TTC549 (cell line): ENCODE data around the gene URB2.
"Not testable (repeated sequence)": the region's sequence is repeated elsewhere in the genome, so short reads cannot be mapped to it uniquely, and the experiment has no call there.

Source experiments
- FAIRE-seq: peaks from 2 replicates; lab custom pipeline; 2012; peaks lifted over from hg19 to GRCh38; lab: Jason Lieb, UNC

URB2 gene

DNA sequence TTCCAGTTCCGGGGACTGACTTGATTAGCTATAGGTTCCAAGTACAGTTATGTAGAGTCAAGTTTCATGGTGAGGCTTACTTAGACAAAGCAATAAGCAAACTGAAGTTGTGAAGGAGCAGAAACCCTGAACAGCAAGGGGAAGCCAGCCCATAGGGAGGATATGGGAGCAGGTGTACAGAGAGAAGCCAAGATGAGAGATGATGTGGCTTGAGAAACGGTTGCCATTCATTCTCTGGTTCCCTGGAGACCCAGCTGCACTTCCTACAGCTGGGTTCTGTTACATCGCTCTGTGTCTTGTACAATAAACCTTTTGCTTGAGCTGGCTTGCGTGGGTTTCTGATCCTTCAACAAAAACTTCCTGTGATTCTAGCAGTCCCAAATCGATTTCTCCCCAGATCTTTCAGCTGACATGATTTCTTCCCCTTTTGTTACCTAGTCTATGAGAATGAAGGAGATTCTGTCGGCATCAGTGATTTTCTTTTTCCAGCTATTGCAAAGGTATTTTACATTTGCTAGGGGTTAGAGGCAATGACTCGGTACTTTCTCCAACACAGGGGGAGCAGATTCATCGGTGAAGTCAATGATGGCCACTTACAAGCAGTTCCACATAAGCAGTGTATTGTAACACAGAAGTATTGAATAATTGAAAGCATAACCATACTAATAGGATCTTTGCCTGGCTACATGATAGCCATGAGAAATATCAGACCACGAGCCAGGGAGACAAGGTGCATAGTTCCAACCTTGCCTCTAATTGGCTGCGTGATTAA is 67.3 kb downstream of the URB2 start:
- no peak for FAIRE-seq

DNA sequence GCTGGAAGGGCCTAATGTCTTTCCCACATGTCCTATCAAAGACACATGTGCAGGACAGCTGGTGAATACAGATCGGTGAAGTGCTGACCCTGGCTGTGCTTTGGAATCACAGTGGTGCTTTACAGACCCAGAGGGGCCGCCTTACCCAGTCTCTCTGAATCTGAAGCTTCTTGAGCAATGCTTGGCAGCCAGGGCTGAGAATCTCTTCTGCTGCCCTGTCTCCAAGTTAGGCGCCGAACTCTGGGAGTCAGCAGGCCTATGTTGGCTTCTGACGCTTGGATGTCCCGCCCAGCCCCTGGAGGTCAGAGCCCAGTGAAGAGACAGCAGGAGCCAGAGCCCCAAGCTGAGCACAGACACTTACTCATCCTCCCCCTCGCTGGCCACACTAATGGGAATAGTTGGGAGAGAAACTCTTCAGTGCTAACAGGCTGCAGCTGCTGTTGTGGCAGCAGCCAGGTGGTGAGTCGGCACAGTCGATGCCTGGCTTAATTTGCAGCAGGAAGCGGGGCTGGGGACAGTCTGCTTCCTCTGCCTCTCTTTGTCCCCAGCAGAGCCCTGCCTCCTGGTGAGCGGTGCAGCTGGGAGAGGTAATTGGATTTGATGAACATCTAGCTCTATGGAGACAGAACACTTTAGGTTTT is 68.1 kb downstream of the URB2 start:
- FAIRE-seq = no peak

DNA sequence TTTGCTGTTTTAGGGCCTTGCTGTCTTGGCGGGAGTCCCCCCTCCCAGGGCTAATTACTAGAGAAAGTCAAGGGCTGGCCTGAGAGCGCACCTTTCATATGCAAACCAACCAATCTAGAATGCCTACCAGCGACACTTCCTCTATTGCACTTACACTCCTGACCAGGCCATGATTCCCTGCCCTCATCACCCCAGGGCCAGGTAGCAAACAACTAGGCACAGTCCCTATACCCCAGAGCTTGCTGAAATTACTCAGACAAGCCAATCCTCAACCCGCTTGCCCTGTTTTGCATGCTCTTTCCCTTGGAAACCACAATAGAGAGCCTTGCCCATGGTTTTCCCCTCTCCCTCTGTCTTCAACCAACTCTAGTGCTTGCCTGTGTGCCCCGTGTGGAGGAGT is 70.3 kb downstream of the URB2 start:
- no peak for FAIRE-seq

DNA sequence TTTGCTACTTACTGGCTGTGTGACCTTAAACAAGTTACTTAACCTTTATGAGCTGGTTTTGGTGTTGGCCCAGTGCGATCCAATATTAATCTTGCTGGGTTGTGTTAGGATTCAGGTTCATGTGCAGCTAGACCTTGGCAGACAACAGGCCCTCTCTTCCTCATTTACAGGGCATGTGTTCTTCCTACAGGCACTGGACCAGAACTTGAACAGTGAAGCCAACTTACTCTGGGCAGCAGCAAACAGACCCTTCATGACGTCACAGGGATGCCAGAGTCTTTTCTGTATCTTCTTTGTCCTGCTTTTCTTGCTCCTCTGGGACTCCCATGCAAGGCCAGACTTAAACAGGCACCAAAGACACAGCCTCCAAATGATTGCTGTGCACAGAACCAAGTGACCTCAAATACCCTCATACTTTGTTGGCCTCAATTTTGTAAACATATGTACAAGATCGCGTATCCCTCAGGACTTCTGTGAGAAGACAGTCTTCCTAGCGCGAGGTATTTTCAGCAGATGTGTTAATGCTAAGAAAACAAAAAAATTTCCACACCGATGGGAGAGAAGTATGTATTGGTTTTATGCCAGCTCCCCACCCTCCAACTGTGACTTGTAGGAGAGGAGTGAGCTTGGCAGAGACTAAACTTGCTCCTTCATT is 73.7 kb downstream of the URB2 start:
- FAIRE-seq = no peak

DNA sequence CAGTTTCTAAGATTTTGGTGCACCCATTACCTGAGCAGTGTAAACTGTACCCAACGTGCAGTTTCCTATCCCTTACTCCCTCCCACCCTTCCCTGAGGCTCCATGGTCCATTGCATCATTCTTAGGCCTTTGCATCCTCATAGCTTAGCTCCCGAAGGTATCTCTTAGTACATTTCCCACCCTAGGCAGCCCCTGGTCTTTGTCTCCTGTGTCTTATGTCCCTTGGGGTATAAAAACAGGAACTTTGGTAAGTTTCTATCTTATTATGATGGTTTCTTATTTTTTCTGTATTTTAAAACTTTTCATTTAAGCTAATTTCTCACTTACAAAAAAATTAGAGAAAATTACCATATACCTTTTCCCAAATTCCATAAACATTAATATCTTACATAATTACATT is 78.1 kb downstream of the URB2 start:
- no peak for FAIRE-seq

DNA sequence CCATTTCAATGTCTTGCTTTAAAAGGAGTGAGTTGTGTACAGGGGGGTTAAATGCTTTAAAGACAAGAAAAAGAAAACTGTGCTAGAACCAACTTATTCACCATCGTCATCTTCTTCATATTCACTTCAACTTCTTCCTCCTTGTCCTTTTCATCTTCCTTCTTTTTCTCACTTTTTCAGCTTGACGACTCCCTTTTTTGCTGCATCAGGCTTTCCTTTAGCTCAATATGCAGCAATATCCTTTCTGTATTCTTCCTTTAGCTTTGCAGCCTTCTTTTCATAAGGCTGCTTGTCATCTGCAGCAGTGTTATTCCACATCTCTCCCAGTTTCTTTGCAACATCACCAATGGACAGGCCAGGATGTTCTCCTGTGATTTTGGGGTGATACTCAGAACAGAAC is 79.1 kb downstream of the URB2 start:
- FAIRE-seq = not testable (repeated sequence)

DNA sequence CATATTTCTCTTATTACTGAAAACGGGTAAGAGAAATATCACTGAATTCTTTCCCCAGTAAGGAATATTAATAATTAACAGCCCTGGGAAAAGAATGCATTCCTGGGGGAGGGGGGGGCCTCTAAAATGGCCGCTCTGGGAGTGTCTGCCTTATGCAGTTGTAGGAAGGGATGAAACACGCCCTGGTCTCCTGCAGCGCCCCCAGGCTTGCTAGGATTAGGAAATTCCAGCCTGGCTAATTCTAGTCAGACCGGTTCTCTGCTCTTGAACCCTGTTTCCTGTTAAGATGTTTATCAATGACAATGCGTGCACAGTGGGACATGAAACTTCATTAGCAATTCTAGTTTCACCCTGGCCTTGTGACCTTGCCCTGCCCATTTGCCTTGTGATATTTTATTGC is 81.1 kb downstream of the URB2 start:
- FAIRE-seq = not testable (repeated sequence)

DNA sequence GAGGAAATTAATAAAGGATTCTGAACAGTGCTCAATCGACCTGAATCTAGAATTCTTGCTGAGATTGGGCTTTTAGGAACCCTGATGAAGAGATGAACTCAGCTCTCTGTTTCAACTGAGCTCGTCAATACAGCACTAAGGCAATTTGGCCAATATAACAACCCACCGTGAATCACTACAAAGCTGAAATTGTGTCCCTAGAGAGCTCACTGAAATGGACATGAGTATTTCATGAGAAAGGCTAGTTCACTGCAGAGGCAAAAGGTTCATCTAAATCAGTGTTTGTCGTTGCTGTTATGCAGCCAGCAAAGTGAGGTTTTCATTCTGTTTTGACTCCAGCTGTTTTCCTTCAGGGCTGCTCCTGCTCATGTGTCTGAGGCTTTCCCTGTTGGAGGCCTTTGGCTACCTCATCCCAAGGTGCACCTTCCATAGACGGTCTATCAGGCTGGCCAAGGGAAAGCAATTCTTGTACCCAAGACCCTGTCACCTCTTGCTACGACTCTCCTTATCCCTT is 83.5 kb downstream of the URB2 start:
- no peak for FAIRE-seq
